Osteoblast (primary cell): ENCODE data around the gene DUS1L. TPM values are rescaled to one million over a fixed set of nuclear protein-coding genes. Genes with fewer than 3 reads are reported as not detected.

Experiments
- DNase-seq: peaks from one replicate; pipeline ENCODE4 v3.0.0; 2011; ENCODE audit warnings: low spot score, mixed read lengths; ENCODE audit not compliant: insufficient read length; ENCODE audit errors: missing footprints
- H2AFZ ChIP-seq: 2 replicates; pipeline ENCODE4 v1.6.0; 2011; ENCODE audit warnings: mild to moderate bottlenecking, low read length
- H3K27ac ChIP-seq: 2 replicates; pipeline ENCODE4 v1.5.1; 2011; ENCODE audit warnings: mild to moderate bottlenecking, low read depth, low read length, moderate library complexity
- H3K27me3 ChIP-seq: 2 replicates; pipeline ENCODE4 v1.6.0; 2012; ENCODE audit warnings: mild to moderate bottlenecking, control low read depth, inconsistent platforms, low read length, moderate library complexity; ENCODE audit not compliant: insufficient read depth
- H3K36me3 ChIP-seq: 2 replicates; pipeline ENCODE4 v1.5.1; 2011; ENCODE audit warnings: mild to moderate bottlenecking, low read length, control low read depth, moderate library complexity; ENCODE audit not compliant: insufficient read depth
- H3K4me1 ChIP-seq: 2 replicates; pipeline ENCODE4 v1.5.1; 2011; ENCODE audit warnings: mild to moderate bottlenecking, low read length, control low read depth, moderate library complexity; ENCODE audit not compliant: insufficient read depth
- H3K4me2 ChIP-seq: 2 replicates; pipeline ENCODE4 v1.6.0; 2011; ENCODE audit warnings: mild to moderate bottlenecking, low read length; ENCODE audit not compliant: insufficient read depth
- H3K4me3 ChIP-seq: fragments of 200-600 bp; sonication (generic); 3 replicates; pipeline ENCODE4 v1.5.1; 2012; ENCODE audit warnings: mild to moderate bottlenecking, low read length, inconsistent platforms; ENCODE audit not compliant: insufficient read depth
- H3K79me2 ChIP-seq: 2 replicates; pipeline ENCODE4 v1.6.0; 2012; ENCODE audit warnings: mild to moderate bottlenecking, low read length, control low read depth, inconsistent platforms; ENCODE audit not compliant: insufficient read depth
- H3K9me3 ChIP-seq: 2 replicates; pipeline ENCODE4 v1.5.1; 2011; ENCODE audit warnings: low read depth, low read length, control low read depth
- H4K20me1 ChIP-seq: 2 replicates; pipeline ENCODE4 v1.6.0; 2012; ENCODE audit warnings: mild to moderate bottlenecking, low read length, control low read depth; ENCODE audit not compliant: insufficient read depth
- total RNA-seq: library from RNA; depleted of rRNA; stranded (reverse); fragments of >200 nt; gene quantifications from 2 replicates; pipeline ENCODE4 v1.2.3, GENCODE V29; 2012
- TF ChIP-seq, protein P1 (sequence below): IDR thresholded peaks from 2 replicates; pipeline ENCODE4 v1.5.1; 2011; ENCODE audit warnings: mild to moderate bottlenecking, low read depth, low read length, moderate library complexity; ENCODE audit errors: extremely low read depth

Gene DUS1L
- total RNA-seq, 1 donor = 43.8 TPM

DNA sequence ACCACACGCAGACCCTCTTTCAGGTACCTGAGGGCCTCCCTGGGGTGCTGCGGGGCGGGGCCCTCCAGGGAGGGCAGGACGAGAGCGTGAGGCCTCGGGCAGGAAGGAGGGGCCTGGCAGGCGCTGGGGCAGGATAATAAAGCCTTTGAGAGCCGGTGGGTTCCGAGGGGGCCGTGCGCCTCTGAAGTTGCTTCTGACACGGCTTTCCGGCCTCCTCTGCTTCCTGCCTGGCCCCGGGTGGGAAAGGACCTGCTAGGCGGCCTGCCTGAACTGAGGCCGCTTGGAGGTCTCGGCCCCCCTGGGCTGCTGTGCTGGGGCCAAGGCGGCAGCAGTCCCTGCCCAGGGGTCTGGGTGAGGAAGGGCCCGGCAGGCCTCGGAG is 53.4 kb downstream of the DUS1L start:
- Histone ChIP-seq H3K4me2 (no peak overlapping the region), H3K9me3 (no peaks in the 10 kb centered on the region), H3K79me2 (no peaks in the 10 kb centered on the region), H3K4me1 (peaks cover 12% of the 10 kb centered on the region), H4K20me1 (peaks cover 2% of the 10 kb centered on the region), H3K27ac (no peak overlapping the region), H3K36me3 (no peaks in the 10 kb centered on the region), H3K27me3 (no peaks in the 10 kb centered on the region), H3K4me3 (no peak overlapping the region), H2AFZ (no peak overlapping the region)
- TF ChIP-seq, protein P1, sequence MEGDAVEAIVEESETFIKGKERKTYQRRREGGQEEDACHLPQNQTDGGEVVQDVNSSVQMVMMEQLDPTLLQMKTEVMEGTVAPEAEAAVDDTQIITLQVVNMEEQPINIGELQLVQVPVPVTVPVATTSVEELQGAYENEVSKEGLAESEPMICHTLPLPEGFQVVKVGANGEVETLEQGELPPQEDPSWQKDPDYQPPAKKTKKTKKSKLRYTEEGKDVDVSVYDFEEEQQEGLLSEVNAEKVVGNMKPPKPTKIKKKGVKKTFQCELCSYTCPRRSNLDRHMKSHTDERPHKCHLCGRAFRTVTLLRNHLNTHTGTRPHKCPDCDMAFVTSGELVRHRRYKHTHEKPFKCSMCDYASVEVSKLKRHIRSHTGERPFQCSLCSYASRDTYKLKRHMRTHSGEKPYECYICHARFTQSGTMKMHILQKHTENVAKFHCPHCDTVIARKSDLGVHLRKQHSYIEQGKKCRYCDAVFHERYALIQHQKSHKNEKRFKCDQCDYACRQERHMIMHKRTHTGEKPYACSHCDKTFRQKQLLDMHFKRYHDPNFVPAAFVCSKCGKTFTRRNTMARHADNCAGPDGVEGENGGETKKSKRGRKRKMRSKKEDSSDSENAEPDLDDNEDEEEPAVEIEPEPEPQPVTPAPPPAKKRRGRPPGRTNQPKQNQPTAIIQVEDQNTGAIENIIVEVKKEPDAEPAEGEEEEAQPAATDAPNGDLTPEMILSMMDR = no peak
- DNase-seq = no peak

DNA sequence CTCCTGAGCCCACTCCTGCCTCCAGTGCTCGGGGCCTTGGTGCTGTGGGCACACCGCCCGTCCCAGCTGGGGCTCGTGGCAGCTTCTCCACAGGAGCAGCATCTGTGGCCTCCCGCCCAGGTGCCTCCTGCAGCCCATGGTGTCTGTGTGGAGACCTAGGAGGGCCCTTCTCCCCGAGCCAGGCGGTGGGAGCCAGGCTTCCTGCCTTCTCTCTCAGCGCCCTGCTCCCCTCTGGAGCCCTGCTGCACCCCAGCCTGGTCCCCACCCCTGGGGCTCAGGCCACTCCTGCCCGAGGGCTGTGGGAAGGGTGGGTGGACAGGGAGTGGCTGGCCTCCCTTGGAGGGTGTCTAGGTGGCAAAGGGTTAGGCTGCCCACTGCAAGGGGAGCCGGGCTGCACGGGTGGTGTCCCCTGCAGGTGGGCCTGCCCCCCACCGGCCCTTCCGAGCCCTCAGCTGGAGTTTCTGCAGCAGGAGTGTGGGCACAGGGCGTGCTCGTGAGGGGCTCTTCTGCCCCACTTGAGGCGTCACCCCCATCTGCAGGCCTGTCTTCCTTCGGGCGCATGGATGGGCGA is 53.9 kb downstream of the DUS1L start:
- no peak overlapping the region for H3K27ac ChIP-seq

DNA sequence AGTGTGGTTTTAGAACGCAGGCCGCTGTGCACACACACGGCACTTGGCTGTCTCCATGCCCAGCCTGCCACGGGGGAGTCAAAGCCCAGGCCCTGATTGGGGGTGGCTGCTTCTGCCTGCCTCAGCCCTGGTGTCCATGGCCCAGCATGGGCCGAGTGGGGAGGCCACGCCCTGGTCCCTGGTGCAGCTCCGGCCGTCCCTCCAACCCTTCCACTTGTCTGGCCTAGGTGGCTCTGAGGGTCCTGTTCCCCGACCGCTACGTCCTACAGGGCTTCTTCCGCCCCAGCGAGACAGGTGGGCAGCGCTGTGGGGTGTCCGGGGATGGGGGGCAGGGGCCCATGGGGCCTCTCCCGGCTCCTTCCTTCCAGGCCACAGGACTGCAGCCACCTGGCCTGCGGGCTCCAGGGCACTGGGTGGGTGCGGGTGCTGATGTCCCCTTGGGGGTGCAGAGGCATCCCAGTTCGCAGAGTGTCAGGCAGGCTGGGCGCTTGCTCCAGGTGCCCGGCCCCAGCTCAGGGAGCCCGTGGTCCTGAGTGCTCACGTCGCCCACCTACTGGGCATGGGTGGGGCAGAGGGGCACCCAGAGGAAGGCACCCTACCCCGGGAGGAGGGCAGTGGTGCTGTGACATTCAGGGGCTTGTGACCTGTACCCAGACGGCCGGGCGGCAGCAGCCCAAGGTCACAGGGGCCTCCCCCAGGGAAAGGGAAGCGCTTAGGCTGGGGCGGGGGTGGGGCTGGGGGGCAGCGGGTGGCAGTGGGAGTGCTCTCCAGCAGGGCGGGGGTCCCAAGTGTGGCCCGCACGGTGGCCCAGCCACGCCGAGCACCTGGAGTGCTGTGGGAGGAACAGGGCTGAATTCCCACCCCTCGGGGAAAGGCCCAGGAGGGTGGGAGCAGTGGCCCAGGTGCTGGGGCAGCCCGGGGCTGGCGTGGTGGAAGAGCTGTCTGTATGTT is 54.8 kb downstream of the DUS1L start:
- Histone ChIP-seq H3K79me2 (no peaks in the 10 kb centered on the region), H3K4me1 (peaks cover 26% of the 10 kb centered on the region), H3K27ac (no peak overlapping the region), H3K4me2 (no peak overlapping the region), H3K4me3 (no peak overlapping the region), H2AFZ (no peak overlapping the region), H3K36me3 (no peaks in the 10 kb centered on the region), H3K27me3 (no peaks in the 10 kb centered on the region), H3K9me3 (no peaks in the 10 kb centered on the region), H4K20me1 (peaks cover 7% of the 10 kb centered on the region)
- TF ChIP-seq, protein P1 = no peak
- peak; percentile 83 for DNase-seq

More for the DNA sequence above, 53.9 kb downstream of the DUS1L start:
- H3K4me1 ChIP-seq = peaks cover 17% of the 10 kb centered on the region
- no peak overlapping the region for H3K4me3 ChIP-seq
- no peaks in the 10 kb centered on the region for H3K9me3 ChIP-seq
- H4K20me1 ChIP-seq = peaks cover 2% of the 10 kb centered on the region
- H3K27me3 ChIP-seq = no peaks in the 10 kb centered on the region
- no peaks in the 10 kb centered on the region for H3K36me3 ChIP-seq
- TF ChIP-seq, protein P1 = no peak
- H3K4me2 ChIP-seq = no peak overlapping the region
- DNase-seq = no peak
- no peak overlapping the region for H2AFZ ChIP-seq
- H3K79me2 ChIP-seq = no peaks in the 10 kb centered on the region

DNA sequence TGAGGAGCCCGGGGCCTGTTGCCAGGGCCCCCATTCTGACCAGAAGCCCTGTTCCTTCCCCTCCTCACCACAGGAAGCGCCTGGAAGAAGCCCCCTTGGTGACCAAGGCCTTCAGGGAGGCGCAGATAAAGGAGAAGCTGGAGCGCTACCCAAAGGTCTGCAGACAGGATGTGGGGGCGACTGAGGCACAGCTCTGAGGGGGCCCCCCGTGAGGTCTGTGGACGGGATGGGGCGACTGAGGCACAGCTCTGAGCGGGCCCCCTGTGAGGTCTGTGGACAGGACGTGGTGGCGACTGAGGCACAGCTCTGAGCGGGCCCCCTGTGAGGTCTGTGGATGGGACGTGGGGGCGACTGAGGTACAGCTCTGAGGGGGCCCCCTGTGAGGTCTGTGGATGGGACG is 56.2 kb downstream of the DUS1L start:
- TF ChIP-seq, protein P1 = no peak
- H4K20me1 ChIP-seq = peaks cover 7% of the 10 kb centered on the region
- no peaks in the 10 kb centered on the region for H3K36me3 ChIP-seq
- H3K4me2 ChIP-seq = no peak overlapping the region
- no peak overlapping the region for H2AFZ ChIP-seq
- H3K4me1 ChIP-seq = peaks cover 31% of the 10 kb centered on the region
- H3K79me2 ChIP-seq = no peaks in the 10 kb centered on the region
- no peaks in the 10 kb centered on the region for H3K9me3 ChIP-seq
- no peaks in the 10 kb centered on the region for H3K27me3 ChIP-seq
- H3K4me3 ChIP-seq = no peak overlapping the region
- DNase-seq = no peak
- no peak overlapping the region for H3K27ac ChIP-seq
